HG02981 (cell line): ENCODE data around the gene ADAMTSL1.

ENCODE experiments used
- ATAC-seq: cut with Tn5 transposase; IDR thresholded peaks from one replicate; pipeline ENCODE4 v1.9.1; 2021; ENCODE audit warnings: mild to moderate bottlenecking, moderate library complexity; ENCODE audit not compliant: unreplicated experiment

The ADAMTSL1 gene

GRCh38 chr9:18837402-18837801 is 363.4 kb downstream of the ADAMTSL1 start:
- ATAC-seq = no peak

- ATAC-seq = no peak
Observed at GRCh38 chr9:18847576-18848275, 373.8 kb downstream of the ADAMTSL1 start.

GRCh38 chr9:18848657-18849056 is 374.7 kb downstream of the ADAMTSL1 start:
- ATAC-seq = no peak

DNA sequence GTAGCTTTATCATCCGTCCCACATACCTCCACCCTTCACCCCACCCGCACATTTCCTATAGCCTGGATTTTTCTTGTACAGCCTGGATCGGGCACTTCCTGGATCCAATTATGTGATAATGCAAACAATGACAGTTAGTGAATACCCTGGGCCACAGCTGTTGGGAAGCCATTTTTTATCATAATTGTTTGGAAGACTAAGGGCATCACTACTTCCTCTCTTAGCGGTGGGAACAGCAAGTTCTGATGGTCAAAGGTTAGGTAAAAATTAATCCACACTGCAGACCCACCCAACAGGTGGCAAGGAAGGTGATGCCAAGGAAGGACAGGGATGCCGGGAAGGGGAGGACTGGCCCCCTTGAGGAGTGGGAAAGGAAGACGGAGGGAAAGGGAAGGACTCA is 375.3 kb downstream of the ADAMTSL1 start:
- no peak for ATAC-seq

GRCh38 chr9:18849890-18850677 is 376.1 kb downstream of the ADAMTSL1 start:
- no peak for ATAC-seq

DNA sequence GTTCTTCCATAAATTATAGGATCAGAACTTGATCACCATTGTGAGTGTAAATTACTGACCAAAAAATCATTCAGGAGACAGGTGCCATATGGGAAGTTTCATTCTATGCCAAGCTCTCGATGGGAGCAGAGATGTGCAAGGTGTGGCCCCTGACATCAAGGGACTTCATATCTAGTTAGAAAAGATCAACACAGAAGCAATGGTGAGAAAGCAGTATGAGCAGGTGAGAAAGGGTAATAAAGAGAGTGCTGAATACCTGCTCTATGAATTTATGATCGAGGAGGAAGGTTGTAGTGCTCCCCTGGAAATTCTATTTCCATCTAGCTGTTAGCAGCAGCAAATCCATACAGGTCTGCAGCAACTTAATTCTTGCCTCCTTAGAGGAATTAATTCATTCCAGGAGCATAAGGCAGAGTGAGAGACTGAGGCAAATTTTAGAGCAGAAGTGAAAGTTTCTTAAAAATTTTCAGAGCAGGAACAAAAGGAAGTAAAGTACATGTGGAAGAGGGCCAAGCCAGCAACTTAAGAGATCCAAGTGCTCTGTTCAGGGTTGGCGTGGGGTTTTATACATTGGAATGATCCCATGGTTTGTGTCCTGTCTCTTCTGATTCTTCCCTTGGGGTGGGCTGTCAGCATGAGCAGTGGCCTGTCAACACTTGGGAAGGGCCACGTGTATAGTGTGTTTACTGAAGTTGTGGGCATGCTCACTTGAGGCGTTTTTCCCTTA is 377.3 kb downstream of the ADAMTSL1 start:
- ATAC-seq = no peak

GRCh38 chr9:18855656-18856055 is 381.7 kb downstream of the ADAMTSL1 start:
- no peak for ATAC-seq

DNA sequence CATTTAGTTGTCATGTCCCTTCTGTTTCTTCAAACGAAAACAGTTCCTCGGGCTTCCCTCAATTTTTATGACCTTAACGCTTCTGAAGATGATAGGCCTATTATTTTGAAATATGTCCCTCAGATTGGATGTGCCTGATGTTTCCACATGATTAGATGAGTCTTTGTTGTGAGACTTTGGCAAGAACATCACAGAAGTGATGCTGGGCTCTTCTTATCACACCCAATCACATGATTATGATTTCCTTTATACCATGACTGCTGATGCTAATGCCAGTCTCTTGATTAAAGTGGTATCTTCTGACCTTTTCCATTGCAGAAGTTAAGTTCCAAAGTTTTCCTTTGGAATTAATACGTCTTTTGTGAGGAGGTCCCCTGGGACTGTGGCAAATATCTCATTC is 383.4 kb downstream of the ADAMTSL1 start:
- ATAC-seq = no peak

DNA sequence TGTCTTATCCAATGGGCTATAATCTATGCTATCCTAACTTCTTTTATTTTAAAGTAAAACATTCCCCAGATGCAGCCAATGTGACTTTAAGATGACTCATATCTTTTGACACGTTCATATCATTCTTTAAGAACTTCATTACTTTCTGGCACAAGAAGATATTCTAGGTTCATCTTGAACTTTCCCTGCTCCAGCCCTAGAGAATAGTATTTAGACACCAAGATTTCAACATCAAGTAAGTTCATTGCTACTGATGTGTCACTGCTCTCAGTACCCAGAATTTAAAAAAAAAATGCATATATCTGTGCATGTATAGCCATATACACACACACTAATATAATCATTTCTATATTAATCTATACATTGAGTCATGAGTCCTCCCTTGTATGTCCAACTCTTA is 383.8 kb downstream of the ADAMTSL1 start:
- no peak for ATAC-seq

- no peak for ATAC-seq
Observed at GRCh38 chr9:18861609-18862544, 387.9 kb downstream of the ADAMTSL1 start.

DNA sequence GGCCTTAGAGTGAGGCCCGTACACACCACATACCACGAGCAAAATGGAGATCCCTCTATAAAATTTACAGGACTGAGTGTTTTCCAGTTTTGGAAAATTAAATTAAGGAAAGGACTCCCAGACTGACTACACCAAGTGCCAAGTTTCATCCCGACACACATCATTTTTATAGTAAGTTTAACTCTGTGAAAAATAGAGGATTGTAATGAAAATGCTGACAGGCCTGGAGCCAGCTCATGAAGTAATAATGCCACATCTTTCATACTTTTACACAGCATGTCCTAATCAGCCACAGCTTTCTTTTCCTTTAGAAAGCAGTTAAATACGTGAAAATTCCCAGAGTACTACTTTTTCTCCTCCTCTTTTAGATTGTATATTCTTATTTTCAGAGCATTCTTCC is 389.8 kb downstream of the ADAMTSL1 start:
- no peak for ATAC-seq

DNA sequence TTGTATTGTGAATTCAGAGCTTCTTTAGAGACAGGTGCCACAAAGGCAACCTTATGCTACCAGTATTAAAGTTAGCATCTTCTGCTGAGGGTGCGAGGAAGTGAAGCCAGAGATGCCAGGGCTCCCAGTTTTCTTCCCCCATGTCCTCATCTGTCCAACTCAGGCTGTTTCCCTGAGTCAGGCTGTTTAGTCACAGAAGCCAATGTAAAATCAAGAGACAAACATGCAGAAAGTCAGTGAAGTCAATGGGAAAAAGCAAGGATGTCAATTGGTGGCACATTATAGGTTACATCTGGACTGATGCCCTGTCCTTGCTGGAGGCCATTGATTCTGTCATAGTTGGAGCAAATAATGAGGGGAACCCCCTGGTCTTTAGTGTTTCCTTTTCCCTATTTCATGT is 390.6 kb downstream of the ADAMTSL1 start:
- ATAC-seq = no peak

DNA sequence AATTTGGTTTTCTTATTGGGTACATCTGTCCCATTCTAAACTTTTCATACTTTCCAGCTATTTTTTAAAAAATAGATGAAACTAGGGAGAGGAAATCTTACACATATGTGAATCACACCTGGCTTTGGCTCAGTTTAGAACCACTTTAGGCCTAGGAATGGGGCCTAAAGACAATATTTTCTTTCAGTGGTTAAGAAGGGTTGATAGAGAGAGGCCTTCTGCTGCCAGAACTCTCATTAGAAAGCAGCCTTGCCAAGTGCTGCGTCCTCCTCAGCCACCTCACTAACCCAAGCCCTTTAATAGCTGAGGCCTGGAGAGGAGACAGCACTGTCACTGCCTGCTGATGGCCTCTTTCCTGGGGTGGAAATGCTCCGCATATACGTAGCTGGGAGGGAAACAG is 391.6 kb downstream of the ADAMTSL1 start:
- ATAC-seq = no peak

GRCh38 chr9:18866121-18866831 is 392.3 kb downstream of the ADAMTSL1 start:
- ATAC-seq = no peak

DNA sequence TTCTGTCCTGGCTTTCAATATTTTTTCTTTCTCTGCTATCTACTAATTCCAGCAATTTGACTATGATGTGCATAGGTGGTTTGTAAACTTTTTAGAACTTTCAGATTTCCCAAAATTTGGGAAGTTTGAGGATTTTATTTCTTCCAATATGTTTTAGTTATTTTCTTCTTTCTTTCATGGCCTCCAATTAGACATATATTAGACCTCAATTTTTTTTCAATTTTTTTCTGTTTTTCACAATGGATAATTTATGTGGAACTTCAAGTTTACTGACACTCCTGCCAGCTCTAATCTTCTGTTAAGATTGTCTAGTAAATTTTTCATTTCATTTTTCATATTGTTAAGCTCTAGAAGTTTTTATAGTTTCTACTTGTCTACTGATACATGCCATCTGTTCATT is 395.8 kb downstream of the ADAMTSL1 start:
- ATAC-seq = no peak

DNA sequence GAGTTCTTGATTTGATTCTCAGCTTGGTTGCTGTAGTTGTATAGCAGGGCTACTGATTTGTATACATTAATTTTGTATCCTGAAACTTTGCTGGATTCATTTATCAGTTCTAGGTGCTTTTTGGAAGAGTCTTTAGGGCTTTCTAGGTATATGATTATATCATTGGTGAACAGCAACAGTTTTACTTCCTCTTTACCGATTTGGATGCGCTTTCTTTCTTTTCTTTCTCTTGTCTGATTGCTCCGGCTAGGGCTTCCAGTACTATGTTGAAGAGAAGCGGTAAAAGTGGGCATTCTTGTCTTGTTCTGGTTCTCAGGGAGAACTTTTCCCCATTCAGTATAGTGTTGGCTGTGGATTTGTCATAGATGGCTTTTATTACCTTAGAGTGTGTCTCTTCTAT is 400.1 kb downstream of the ADAMTSL1 start:
- no peak for ATAC-seq

GRCh38 chr9:18874990-18875389 is 401.0 kb downstream of the ADAMTSL1 start:
- ATAC-seq = peak; percentile 63

DNA sequence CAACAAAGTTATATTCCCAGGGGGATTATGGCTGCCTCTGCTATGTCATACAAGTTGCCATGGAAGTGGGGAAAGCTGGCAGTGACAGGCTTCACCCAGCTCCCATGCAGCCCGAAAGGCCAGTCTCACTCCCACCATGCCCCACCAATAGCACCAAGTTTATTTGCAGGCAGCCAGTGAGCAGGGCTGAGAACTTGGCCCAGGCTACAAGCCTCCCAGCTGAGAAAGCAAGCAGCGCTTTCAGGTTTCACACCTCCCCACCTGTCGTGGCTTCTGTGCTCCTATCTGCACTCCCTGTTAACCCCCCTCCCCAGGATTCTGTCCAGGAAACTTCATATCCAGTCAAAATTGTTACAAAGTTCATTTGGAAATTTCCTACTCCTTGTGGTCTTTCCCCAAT is 404.0 kb downstream of the ADAMTSL1 start:
- no peak for ATAC-seq

- no peak for ATAC-seq
Observed at GRCh38 chr9:18881758-18882157, 407.8 kb downstream of the ADAMTSL1 start.

DNA sequence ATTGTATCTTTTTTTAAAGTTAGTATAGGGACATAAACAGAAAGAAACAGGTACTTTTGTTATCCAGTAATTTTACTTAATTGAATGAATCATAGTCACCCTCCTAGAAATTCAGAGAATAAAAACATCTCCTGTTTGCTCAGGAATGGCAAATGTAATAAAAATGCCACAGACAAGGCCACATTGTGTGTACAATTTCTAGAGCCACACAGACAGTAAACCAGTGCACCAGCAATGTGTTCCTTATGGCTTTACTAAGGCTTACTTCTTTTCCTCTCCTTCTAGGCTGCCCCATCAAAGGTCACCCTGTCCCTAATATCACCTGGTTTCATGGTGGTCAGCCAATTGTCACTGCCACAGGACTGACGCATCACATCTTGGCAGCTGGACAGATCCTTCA is 413.6 kb downstream of the ADAMTSL1 start:
- no peak for ATAC-seq
